ENCODE measurements around the gene SIX3.

SIX3 gene

GRCh38 chr2:44925561-44926136 lies 15.9 kb upstream of the SIX3 start:
- DNase-seq (ENCODE audit: low read depth) = no peak
- TF ChIP-seq CTCF (IDR thresholded peaks at IDR 0.05; ENCODE audit: insufficient read depth, low read depth, low read length, missing control alignments) = no peak

GRCh38 chr2:44926957-44927356 lies 14.5 kb upstream of the SIX3 start:
- no peak for TF ChIP-seq CTCF (IDR thresholded peaks at IDR 0.05; ENCODE audit: insufficient read depth, low read depth, low read length, missing control alignments)
- DNase-seq (ENCODE audit: low read depth) = no peak
- H3K4me3 ChIP-seq (ENCODE audit: low read length) = no peak overlapping the region

More at GRCh38 chr2:44925561-44926136, 15.9 kb upstream of the SIX3 start:
- no peak overlapping the region for H3K4me3 ChIP-seq (ENCODE audit: low read length)

GRCh38 chr2:44927985-44928482 lies 13.5 kb upstream of the SIX3 start:
- no peak overlapping the region for H3K4me3 ChIP-seq (ENCODE audit: low read length)
- no peak for TF ChIP-seq CTCF (IDR thresholded peaks at IDR 0.05; ENCODE audit: insufficient read depth, low read depth, low read length, missing control alignments)
- no peak for DNase-seq (ENCODE audit: low read depth)

- DNase-seq (ENCODE audit: low read depth) = no peak
- TF ChIP-seq CTCF (IDR thresholded peaks at IDR 0.05; ENCODE audit: insufficient read depth, low read depth, low read length, missing control alignments) = no peak
- no peak overlapping the region for H3K4me3 ChIP-seq (ENCODE audit: low read length)
Measured at GRCh38 chr2:44928483-44929158, 12.9 kb upstream of the SIX3 start.

- no peak for TF ChIP-seq CTCF (IDR thresholded peaks at IDR 0.05; ENCODE audit: insufficient read depth, low read depth, low read length, missing control alignments)
- no peak overlapping the region for H3K4me3 ChIP-seq (ENCODE audit: low read length)
- DNase-seq (ENCODE audit: low read depth) = no peak
Measured at GRCh38 chr2:44929159-44929734, 12.3 kb upstream of the SIX3 start.

- TF ChIP-seq CTCF (IDR thresholded peaks at IDR 0.05; ENCODE audit: insufficient read depth, low read depth, low read length, missing control alignments) = no peak
- no peak for DNase-seq (ENCODE audit: low read depth)
- no peak overlapping the region for H3K4me3 ChIP-seq (ENCODE audit: low read length)
Measured at GRCh38 chr2:44929735-44930273, 11.7 kb upstream of the SIX3 start.

All from epithelial cell of esophagus (primary cell).